WTC11 (cell line): ENCODE results near the gene SP3. TPM values are rescaled to one million over a fixed set of nuclear protein-coding genes. Genes with fewer than 3 reads are reported as not detected.

ENCODE experiments used
- ATAC-seq: fragments of 200-7000 bp; cut with Tn5 transposase; 2 replicates; pipeline ENCODE4 v1.10.0; 2021; ENCODE audit warnings: mild to moderate bottlenecking, moderate library complexity
- CTCF ChIA-PET: fragments of 300-600 bp; sonication (Branson Sonifier 250); formaldehyde crosslinking; loops from one replicate; lab custom pipeline; 2021; ENCODE audit warnings: antibody characterized with exemption; lab: Charles Lee
- POLR2A ChIA-PET: fragments of 350-600 bp; sonication (Branson Sonifier 250); formaldehyde crosslinking; loops from one replicate; lab custom pipeline; 2021; ENCODE audit warnings: antibody characterized with exemption; lab: Charles Lee
- DNase-seq: peaks from one replicate; pipeline ENCODE4 v3.0.0; 2021; ENCODE audit warnings: low spot score
- H3K27ac Mint-ChIP-seq: 2 replicates; pipeline ENCODE4 v1.8.0; 2021; ENCODE audit warnings: mixed read lengths
- H3K27me3 Mint-ChIP-seq: 2 replicates; pipeline ENCODE4 v1.8.0; 2021; ENCODE audit warnings: low read depth, mild to moderate bottlenecking, moderate library complexity, mixed read lengths
- H3K36me3 Mint-ChIP-seq: 2 replicates; pipeline ENCODE4 v1.8.0; 2021; ENCODE audit warnings: mixed read lengths
- H3K4me1 Mint-ChIP-seq: 2 replicates; pipeline ENCODE4 v1.8.0; 2022; ENCODE audit warnings: mixed read lengths
- H3K4me3 Mint-ChIP-seq: 2 replicates; pipeline ENCODE4 v1.8.0; 2021; ENCODE audit warnings: mild to moderate bottlenecking, moderate library complexity, mixed read lengths
- H3K9me3 Mint-ChIP-seq: 2 replicates; pipeline ENCODE4 v1.8.0; 2021; ENCODE audit warnings: mixed read lengths
- ELF4 ChIP-seq: sonication (generic); formaldehyde crosslinking; IDR thresholded peaks from 2 replicates; pipeline ENCODE4 v1.8.1; 2022; ENCODE audit warnings: low read depth, mild to moderate bottlenecking, moderate library complexity, missing genetic modification reagents
- GRHL2 ChIP-seq: fragments of 250-450 bp; sonication (Bioruptor Pico); IDR thresholded peaks from 2 replicates; pipeline ENCODE4 v1.8.0; 2022; ENCODE audit warnings: mild to moderate bottlenecking, moderate library complexity; ENCODE audit not compliant: insufficient replicate concordance, severe bottlenecking
- IRF1 ChIP-seq: sonication (generic); formaldehyde crosslinking; IDR thresholded peaks from 2 replicates; pipeline ENCODE4 v1.8.0; 2023; ENCODE audit warnings: missing genetic modification reagents
- IRF2 ChIP-seq: sonication (generic); formaldehyde crosslinking; IDR thresholded peaks from 2 replicates; pipeline ENCODE4 v1.8.0; 2022; ENCODE audit warnings: low read depth, missing genetic modification reagents, borderline replicate concordance
- MXD4 ChIP-seq: fragments of 250-450 bp; sonication (Bioruptor Pico); IDR thresholded peaks from 2 replicates; pipeline ENCODE4 v1.8.0; 2021; ENCODE audit warnings: mild to moderate bottlenecking, moderate library complexity, borderline replicate concordance
- NFE2L1 ChIP-seq: sonication (generic); formaldehyde crosslinking; IDR thresholded peaks from 2 replicates; pipeline ENCODE4 v1.8.1; 2023; ENCODE audit warnings: missing genetic modification reagents
- NFYB ChIP-seq: sonication (generic); formaldehyde crosslinking; conservative IDR thresholded peaks from 2 replicates; pipeline ENCODE4 v1.8.0; 2022; ENCODE audit warnings: low read depth, missing genetic modification reagents
- NR1H2 ChIP-seq: sonication (generic); formaldehyde crosslinking; IDR thresholded peaks from 2 replicates; pipeline ENCODE4 v1.9.0; 2021; ENCODE audit warnings: mild to moderate bottlenecking, moderate library complexity, missing genetic modification reagents
- NR2C2 ChIP-seq: sonication (generic); formaldehyde crosslinking; IDR thresholded peaks from 2 replicates; pipeline ENCODE4 v1.8.0; 2022; ENCODE audit warnings: mild to moderate bottlenecking, missing genetic modification reagents
- NR3C1 ChIP-seq: sonication (generic); formaldehyde crosslinking; conservative IDR thresholded peaks from 2 replicates; pipeline ENCODE4 v1.8.1; 2023; ENCODE audit warnings: low read depth, mild to moderate bottlenecking, missing genetic modification reagents
- SMAD4 ChIP-seq: sonication (generic); formaldehyde crosslinking; IDR thresholded peaks from 2 replicates; pipeline ENCODE4 v1.8.0; 2022; ENCODE audit warnings: mild to moderate bottlenecking, missing genetic modification reagents
- TEAD1 ChIP-seq: sonication (generic); formaldehyde crosslinking; IDR thresholded peaks from 2 replicates; pipeline ENCODE4 v1.8.0; 2022; ENCODE audit warnings: mild to moderate bottlenecking, missing genetic modification reagents
- USF2 ChIP-seq: sonication (generic); formaldehyde crosslinking; IDR thresholded peaks from 2 replicates; pipeline ENCODE4 v1.8.1; 2023; ENCODE audit warnings: mild to moderate bottlenecking, missing genetic modification reagents, moderate library complexity
- ZBTB21 ChIP-seq: sonication (generic); formaldehyde crosslinking; IDR thresholded peaks from 2 replicates; pipeline ENCODE4 v1.8.1; 2023; ENCODE audit warnings: mild to moderate bottlenecking, missing genetic modification reagents, borderline replicate concordance
- ZNF219 ChIP-seq: sonication (generic); formaldehyde crosslinking; IDR thresholded peaks from 2 replicates; pipeline ENCODE4 v1.8.0; 2023; ENCODE audit warnings: missing genetic modification reagents, mild to moderate bottlenecking, borderline replicate concordance
- ZNF317 ChIP-seq: sonication (generic); formaldehyde crosslinking; IDR thresholded peaks from 2 replicates; pipeline ENCODE4 v1.8.1; 2023; ENCODE audit warnings: low read depth, mild to moderate bottlenecking, moderate library complexity, missing genetic modification reagents, borderline replicate concordance
- ZNF396 ChIP-seq: fragments of 250-450 bp; sonication (Bioruptor Pico); IDR thresholded peaks from 2 replicates; pipeline ENCODE4 v1.8.0; 2021; ENCODE audit warnings: mild to moderate bottlenecking, moderate library complexity, borderline replicate concordance
- ZNF416 ChIP-seq: fragments of 250-450 bp; sonication (Bioruptor Pico); IDR thresholded peaks from 2 replicates; pipeline ENCODE4 v1.9.0; 2021; ENCODE audit warnings: mild to moderate bottlenecking, inconsistent platforms
- ZNF425 ChIP-seq: fragments of 250-450 bp; sonication (Bioruptor Pico); conservative IDR thresholded peaks from 2 replicates; pipeline ENCODE4 v1.9.0; 2021; ENCODE audit warnings: mild to moderate bottlenecking
- ZNF671 ChIP-seq: fragments of 250-450 bp; sonication (Bioruptor Pico); IDR thresholded peaks from 2 replicates; pipeline ENCODE4 v1.8.0; 2021; ENCODE audit warnings: mild to moderate bottlenecking
- ZSCAN18 ChIP-seq: fragments of 250-450 bp; sonication (Bioruptor Pico); IDR thresholded peaks from 2 replicates; pipeline ENCODE4 v2.1.2; 2022; ENCODE audit warnings: mild to moderate bottlenecking, moderate library complexity
- total RNA-seq: library from RNA; stranded (reverse); gene quantifications from 3 replicates; pipeline ENCODE4 v1.2.3, GENCODE V29; 2021
- TF ChIP-seq, protein P1 (sequence below): sonication (generic); formaldehyde crosslinking; IDR thresholded peaks from 2 replicates; pipeline ENCODE4 v1.8.1; 2022; ENCODE audit warnings: low read depth, mild to moderate bottlenecking, moderate library complexity, missing genetic modification reagents, borderline replicate concordance
- TF ChIP-seq, protein P2 (sequence below): fragments of 250-450 bp; sonication (Bioruptor Pico); IDR thresholded peaks from 2 replicates; pipeline ENCODE4 v1.9.0; 2021; ENCODE audit warnings: moderate library complexity, mild to moderate bottlenecking, inconsistent platforms, borderline replicate concordance
- TF ChIP-seq, protein P3 (sequence below): fragments of 250-450 bp; sonication (Bioruptor Pico); IDR thresholded peaks from 2 replicates; pipeline ENCODE4 v1.8.0; 2021; ENCODE audit warnings: mild to moderate bottlenecking
- TF ChIP-seq, protein P4 (sequence below): sonication (generic); formaldehyde crosslinking; IDR thresholded peaks from 2 replicates; pipeline ENCODE4 v1.8.0; 2022; ENCODE audit warnings: mild to moderate bottlenecking, missing genetic modification reagents

The SP3 gene
- total RNA-seq, 1 experiment from 2014 or later: 88.5 TPM

DNA sequence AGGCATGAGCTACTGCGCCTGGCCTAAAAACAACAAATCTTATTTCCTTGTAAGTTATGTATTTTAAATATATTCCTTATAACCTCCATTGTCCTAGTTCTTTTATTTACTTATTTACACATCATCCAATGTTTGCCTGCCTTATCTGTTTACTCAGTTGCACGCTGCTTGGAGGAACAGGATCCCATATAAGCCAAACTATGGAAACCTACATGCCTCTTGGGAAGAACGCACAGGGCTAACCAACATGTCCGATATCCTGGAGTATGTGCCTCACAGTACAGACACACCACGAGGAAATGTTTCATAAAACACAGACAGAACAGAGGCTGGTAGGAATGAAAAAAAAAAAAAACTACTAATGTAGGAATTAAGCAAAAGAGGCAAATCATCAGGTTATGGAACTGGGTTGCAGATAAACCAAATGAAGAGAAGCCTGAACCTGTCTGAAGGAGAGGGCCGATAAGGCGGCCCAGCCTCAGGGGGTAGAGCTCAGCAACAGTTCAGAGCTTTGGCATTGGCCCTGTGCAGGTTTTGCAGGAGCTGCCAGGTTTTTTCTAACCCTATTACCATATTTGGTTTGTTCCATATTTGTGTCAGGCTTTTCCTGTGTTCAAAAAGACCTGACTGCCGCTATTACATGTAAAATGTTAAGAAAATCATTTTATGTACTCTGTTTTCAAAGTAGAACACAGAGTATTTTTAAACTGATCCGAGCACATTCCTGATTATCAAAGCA is 19.9 kb upstream of the SP3 start:
- CTCF ChIA-PET: interaction anchor here (1.3 kb wide), 1 partner anchor 214 kb away, joined by 3 read pairs; no protein-coding TSS in a partner anchor
- no peaks in the 10 kb centered on the region for H3K9me3 Mint-ChIP-seq
- peaks cover 18% of the 10 kb centered on the region for H3K4me1 Mint-ChIP-seq
- ATAC-seq: no peak
- no peak for DNase-seq
- no peak overlapping the region for H3K4me3 Mint-ChIP-seq
- TF ChIP-seq ZNF416 (no peak), ZNF396 (CRISPR knock-in tag) (no peak), ZSCAN18 (no peak), ZBTB21 (CRISPR knock-in tag) (no peak), SMAD4 (CRISPR knock-in tag) (no peak), NR2C2 (no peak), NR3C1 (no peak), ZNF671 (no peak), IRF2 (CRISPR knock-in tag) (no peak), GRHL2 (CRISPR knock-in tag) (no peak), TEAD1 (CRISPR knock-in tag) (no peak), ZNF425 (CRISPR knock-in tag) (no peak), ELF4 (CRISPR knock-in tag) (no peak), MXD4 (no peak)
- TF ChIP-seq, protein P1, sequence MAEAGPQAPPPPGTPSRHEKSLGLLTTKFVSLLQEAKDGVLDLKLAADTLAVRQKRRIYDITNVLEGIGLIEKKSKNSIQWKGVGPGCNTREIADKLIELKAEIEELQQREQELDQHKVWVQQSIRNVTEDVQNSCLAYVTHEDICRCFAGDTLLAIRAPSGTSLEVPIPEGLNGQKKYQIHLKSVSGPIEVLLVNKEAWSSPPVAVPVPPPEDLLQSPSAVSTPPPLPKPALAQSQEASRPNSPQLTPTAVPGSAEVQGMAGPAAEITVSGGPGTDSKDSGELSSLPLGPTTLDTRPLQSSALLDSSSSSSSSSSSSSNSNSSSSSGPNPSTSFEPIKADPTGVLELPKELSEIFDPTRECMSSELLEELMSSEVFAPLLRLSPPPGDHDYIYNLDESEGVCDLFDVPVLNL (CRISPR knock-in tag): no peak
- POLR2A ChIA-PET: no interaction called here
- H3K36me3 Mint-ChIP-seq: no peaks in the 10 kb centered on the region
- H3K27ac Mint-ChIP-seq: no peak overlapping the region
- no peaks in the 10 kb centered on the region for H3K27me3 Mint-ChIP-seq

DNA sequence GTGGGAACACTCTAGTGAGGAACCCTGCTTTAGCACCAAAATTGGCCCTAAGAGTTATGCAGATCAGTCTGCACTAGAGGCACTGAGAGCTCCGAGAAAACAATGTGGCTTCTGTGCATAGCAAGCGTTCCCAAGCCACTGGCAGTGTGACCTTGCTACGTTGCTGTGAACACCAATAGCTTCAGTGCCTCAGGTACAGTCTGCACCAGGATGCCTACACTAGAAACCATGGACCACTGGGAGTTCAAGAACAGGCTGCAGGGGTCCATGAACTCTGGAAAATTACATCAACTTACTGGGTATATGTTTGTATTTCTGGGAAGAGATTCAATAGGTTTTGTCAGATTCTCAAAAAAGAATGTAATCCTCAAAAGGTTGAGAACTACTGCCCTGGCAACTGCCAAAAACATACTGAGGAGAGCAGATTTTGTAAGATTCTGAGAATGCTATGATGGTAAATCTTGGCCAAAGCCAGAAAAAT is 18.3 kb upstream of the SP3 start:
- H3K27me3 Mint-ChIP-seq: no peaks in the 10 kb centered on the region
- no peaks in the 10 kb centered on the region for H3K9me3 Mint-ChIP-seq
- H3K27ac Mint-ChIP-seq: peak overlapping the region; percentile 78
- POLR2A ChIA-PET: no interaction called here
- H3K36me3 Mint-ChIP-seq: no peaks in the 10 kb centered on the region
- no peak overlapping the region for H3K4me3 Mint-ChIP-seq
- DNase-seq: no peak
- peak; percentile 83 for ATAC-seq
- CTCF ChIA-PET: interaction anchor here (0.6 kb wide), 1 partner anchor 8 kb away, joined by 3 read pairs; no protein-coding TSS in a partner anchor
- peaks cover 13% of the 10 kb centered on the region for H3K4me1 Mint-ChIP-seq
- TF ChIP-seq, protein P2, sequence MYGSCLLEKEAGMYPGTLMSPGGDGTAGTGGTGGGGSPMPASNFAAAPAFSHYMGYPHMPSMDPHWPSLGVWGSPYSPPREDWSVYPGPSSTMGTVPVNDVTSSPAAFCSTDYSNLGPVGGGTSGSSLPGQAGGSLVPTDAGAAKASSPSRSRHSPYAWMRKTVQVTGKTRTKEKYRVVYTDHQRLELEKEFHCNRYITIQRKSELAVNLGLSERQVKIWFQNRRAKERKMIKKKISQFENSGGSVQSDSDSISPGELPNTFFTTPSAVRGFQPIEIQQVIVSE (CRISPR knock-in tag): no peak
- TF ChIP-seq ZNF317 (no peak), USF2 (no peak), NR1H2 (no peak), IRF1 (CRISPR knock-in tag) (no peak), NFYB (CRISPR knock-in tag) (no peak), ZNF219 (CRISPR knock-in tag) (no peak), NFE2L1 (CRISPR knock-in tag) (no peak)
- TF ChIP-seq, protein P1 (CRISPR knock-in tag): no peak
- TF ChIP-seq, protein P3, sequence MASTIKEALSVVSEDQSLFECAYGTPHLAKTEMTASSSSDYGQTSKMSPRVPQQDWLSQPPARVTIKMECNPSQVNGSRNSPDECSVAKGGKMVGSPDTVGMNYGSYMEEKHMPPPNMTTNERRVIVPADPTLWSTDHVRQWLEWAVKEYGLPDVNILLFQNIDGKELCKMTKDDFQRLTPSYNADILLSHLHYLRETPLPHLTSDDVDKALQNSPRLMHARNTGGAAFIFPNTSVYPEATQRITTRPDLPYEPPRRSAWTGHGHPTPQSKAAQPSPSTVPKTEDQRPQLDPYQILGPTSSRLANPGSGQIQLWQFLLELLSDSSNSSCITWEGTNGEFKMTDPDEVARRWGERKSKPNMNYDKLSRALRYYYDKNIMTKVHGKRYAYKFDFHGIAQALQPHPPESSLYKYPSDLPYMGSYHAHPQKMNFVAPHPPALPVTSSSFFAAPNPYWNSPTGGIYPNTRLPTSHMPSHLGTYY: no peak
- TF ChIP-seq, protein P4, sequence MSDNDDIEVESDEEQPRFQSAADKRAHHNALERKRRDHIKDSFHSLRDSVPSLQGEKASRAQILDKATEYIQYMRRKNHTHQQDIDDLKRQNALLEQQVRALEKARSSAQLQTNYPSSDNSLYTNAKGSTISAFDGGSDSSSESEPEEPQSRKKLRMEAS: no peak
